Measurements from ENCODE around the gene ATP8A1. TPM values are rescaled to one million over a fixed set of nuclear protein-coding genes. Genes with fewer than 3 reads are reported as not detected.
"Not testable (repeated sequence)": the region's sequence is repeated elsewhere in the genome, so short reads cannot be mapped to it uniquely, and the experiment has no call there.

Gene ATP8A1
- total and polyA plus RNA-seq, 2 donors from 2014 or later, result 4.6 to 27.4 TPM

DNA sequence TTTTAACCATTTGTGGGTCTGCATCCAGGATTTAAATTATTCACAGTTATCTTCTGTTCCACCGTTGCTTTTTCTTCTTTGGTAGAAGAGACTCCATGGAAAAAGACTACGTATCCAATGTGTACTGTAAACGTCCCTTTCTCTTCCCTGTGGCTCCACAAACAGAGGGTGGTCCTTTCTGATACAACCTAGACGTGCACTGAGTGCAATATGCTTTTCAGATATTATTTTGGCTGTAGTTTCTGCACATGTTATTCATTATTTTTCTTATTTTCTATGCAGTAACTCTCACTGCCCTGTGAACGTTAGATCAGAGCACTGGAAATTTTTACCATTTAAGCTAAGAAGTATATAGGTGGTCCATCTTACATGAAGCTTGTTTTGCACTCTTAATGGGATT lies 186.9 kb downstream of the ATP8A1 start:
- no peaks in the 10 kb centered on the region for H3K27me3 ChIP-seq (ENCODE audit: control insufficient read depth, insufficient read depth, low read length)
- H3K4me3 ChIP-seq (ENCODE audit: low read length in 3 of 3), result no peak overlapping the region
- no peaks in the 10 kb centered on the region for H3K36me3 ChIP-seq (ENCODE audit: control insufficient read depth in 2 of 3, insufficient read depth in 3 of 3, low read length in 3 of 3)
- no peaks in the 10 kb centered on the region for H3K4me1 ChIP-seq (ENCODE audit: control insufficient read depth in 2 of 3, insufficient read depth in 2 of 3, low read depth in 1 of 3, low read length in 3 of 3)
- TF ChIP-seq, protein P1, sequence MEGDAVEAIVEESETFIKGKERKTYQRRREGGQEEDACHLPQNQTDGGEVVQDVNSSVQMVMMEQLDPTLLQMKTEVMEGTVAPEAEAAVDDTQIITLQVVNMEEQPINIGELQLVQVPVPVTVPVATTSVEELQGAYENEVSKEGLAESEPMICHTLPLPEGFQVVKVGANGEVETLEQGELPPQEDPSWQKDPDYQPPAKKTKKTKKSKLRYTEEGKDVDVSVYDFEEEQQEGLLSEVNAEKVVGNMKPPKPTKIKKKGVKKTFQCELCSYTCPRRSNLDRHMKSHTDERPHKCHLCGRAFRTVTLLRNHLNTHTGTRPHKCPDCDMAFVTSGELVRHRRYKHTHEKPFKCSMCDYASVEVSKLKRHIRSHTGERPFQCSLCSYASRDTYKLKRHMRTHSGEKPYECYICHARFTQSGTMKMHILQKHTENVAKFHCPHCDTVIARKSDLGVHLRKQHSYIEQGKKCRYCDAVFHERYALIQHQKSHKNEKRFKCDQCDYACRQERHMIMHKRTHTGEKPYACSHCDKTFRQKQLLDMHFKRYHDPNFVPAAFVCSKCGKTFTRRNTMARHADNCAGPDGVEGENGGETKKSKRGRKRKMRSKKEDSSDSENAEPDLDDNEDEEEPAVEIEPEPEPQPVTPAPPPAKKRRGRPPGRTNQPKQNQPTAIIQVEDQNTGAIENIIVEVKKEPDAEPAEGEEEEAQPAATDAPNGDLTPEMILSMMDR (IDR thresholded peaks at IDR 0.05; ENCODE audit: borderline replicate concordance, extremely low read depth, insufficient read depth), result no peak
- no peak overlapping the region for H3K9ac ChIP-seq (ENCODE audit: low read length in 3 of 3)
- DNase-seq (no peak), FAIRE-seq (no peak)
- H3K9me3 ChIP-seq (ENCODE audit: control insufficient read depth in 2 of 3, insufficient read depth in 1 of 3, low read length in 3 of 3), result no peaks in the 10 kb centered on the region
- H3K27ac ChIP-seq (ENCODE audit: low read depth in 2 of 2, low read length in 2 of 2), result no peak overlapping the region
- intact Hi-C loops (cut with DNase I), result no loop called here

DNA sequence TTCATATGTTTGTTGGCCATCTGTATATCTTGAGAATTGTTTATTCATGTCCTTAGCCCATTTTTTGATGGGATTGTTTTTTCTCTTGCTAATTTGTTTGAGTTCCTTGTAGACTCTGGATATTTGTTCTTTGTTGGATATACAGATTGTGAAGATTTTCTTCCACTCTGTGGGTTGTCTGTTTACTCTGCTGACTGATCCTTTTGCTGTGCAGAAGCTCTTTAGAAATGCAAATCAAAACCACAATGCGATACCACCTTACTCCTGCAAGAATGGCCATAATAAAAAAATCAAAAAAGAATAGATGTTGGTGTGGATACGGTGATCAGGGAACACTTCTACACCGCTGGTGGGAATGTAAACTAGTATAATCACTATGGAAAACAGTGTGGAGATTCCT lies 189.1 kb downstream of the ATP8A1 start:
- DNase-seq; FAIRE-seq; H3K9ac ChIP-seq (ENCODE audit: low read length in 3 of 3); H3K9me3 ChIP-seq (ENCODE audit: control insufficient read depth in 2 of 3, insufficient read depth in 1 of 3, low read length in 3 of 3); H3K27ac ChIP-seq (ENCODE audit: low read depth in 2 of 2, low read length in 2 of 2); H3K4me1 ChIP-seq (ENCODE audit: control insufficient read depth in 2 of 3, insufficient read depth in 2 of 3, low read depth in 1 of 3, low read length in 3 of 3); H3K27me3 ChIP-seq (ENCODE audit: control insufficient read depth, insufficient read depth, low read length); H3K4me3 ChIP-seq (ENCODE audit: low read length in 3 of 3); H3K36me3 ChIP-seq (ENCODE audit: control insufficient read depth in 2 of 3, insufficient read depth in 3 of 3, low read length in 3 of 3); intact Hi-C loops (cut with DNase I): not testable (repeated sequence)

DNA sequence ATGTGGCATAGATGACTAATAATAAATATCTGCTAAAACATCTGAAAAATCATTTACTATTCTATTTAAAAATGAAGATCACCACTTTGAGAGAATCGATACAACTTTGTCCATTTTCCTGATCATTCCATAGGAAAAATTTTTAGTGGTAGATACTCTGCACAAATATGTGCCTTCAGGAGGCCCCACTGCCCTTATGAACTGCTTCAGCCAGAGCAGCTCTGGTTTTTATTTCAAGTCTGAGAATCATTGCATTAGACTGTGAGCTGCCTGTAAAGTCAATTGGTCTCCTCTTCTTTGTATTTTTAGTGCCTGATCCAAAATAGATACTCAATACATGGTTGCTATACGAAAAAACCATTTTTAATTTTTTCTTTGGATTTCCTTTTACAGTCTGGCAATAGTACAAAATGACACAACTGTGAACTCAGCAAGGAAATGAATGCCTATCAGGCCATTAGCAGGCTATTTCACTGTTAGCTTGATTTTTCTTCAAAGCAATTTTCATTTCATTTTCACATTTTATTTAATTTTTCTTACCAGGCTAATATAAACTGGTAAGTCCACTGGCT lies 190.5 kb downstream of the ATP8A1 start:
- Histone ChIP-seq H3K9me3 (ENCODE audit: control insufficient read depth in 2 of 3, insufficient read depth in 1 of 3, low read length in 3 of 3) (no peaks in the 10 kb centered on the region), H3K27me3 (ENCODE audit: control insufficient read depth, insufficient read depth, low read length) (no peaks in the 10 kb centered on the region), H3K9ac (ENCODE audit: low read length in 3 of 3) (no peak overlapping the region), H3K4me1 (ENCODE audit: control insufficient read depth in 2 of 3, insufficient read depth in 2 of 3, low read depth in 1 of 3, low read length in 3 of 3) (no peaks in the 10 kb centered on the region), H3K4me3 (ENCODE audit: low read length in 3 of 3) (no peak overlapping the region), H3K27ac (ENCODE audit: low read depth in 2 of 2, low read length in 2 of 2) (no peak overlapping the region), H3K36me3 (ENCODE audit: control insufficient read depth in 2 of 3, insufficient read depth in 3 of 3, low read length in 3 of 3) (no peaks in the 10 kb centered on the region)
- intact Hi-C loops (cut with DNase I), result no loop called here
- TF ChIP-seq, protein P1 (IDR thresholded peaks at IDR 0.05; ENCODE audit: borderline replicate concordance, extremely low read depth, insufficient read depth), result no peak
- no peak for DNase-seq
- no peak for FAIRE-seq

DNA sequence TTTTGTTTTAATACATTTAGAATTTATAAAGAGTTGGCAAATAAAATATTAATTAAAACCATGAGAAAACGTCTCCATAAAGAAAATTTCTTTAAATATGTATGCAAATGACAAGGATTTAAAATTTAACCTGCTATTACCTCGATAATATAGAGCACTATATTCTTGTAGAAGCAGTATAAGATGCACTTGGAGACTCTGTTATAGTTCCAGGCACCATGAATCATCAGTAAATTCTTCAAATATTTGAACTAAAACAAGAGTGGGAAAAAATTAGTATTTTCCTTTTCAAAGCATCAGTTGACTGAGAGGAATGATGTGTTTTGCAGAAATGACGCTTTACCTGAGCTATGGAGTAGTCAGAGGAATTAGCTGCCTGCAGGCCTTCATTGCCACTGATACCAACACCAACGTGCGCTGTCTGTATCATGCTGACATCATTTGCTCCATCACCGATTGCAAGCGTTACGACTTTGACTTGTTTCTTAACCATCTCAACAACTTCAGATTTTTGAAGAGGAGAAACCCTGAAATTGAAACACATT lies 192.3 kb downstream of the ATP8A1 start:
- no peak for FAIRE-seq
- intact Hi-C loops (cut with DNase I), result no loop called here

DNA sequence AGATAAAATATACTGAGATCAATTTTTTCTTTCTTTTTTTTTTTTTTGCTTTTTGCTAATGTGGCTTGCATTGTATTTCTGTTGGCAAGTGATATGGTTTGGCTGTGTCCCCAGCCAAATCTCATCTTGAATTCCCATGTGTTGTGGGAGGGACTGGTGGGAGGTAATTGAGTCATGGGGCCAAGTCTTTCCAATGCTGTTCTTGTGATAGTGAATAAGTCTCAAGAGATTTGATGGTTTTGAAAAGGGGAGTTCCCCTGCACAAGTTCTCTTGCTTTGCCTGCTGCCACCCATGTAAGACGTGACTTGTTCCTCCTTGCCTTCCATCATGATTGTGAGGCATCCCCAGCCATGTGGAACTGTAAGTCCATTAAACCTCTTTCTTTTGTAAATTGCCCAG lies 195.7 kb downstream of the ATP8A1 start:
- FAIRE-seq; H3K4me1 ChIP-seq (ENCODE audit: control insufficient read depth in 2 of 3, insufficient read depth in 2 of 3, low read depth in 1 of 3, low read length in 3 of 3); H3K27ac ChIP-seq (ENCODE audit: low read depth in 2 of 2, low read length in 2 of 2); H3K27me3 ChIP-seq (ENCODE audit: control insufficient read depth, insufficient read depth, low read length); H3K9ac ChIP-seq (ENCODE audit: low read length in 3 of 3); H3K9me3 ChIP-seq (ENCODE audit: control insufficient read depth in 2 of 3, insufficient read depth in 1 of 3, low read length in 3 of 3); DNase-seq; intact Hi-C loops (cut with DNase I); H3K36me3 ChIP-seq (ENCODE audit: control insufficient read depth in 2 of 3, insufficient read depth in 3 of 3, low read length in 3 of 3); H3K4me3 ChIP-seq (ENCODE audit: low read length in 3 of 3): not testable (repeated sequence)

More for the DNA sequence above, 192.3 kb downstream of the ATP8A1 start:
- Histone ChIP-seq H3K9me3 (ENCODE audit: control insufficient read depth in 2 of 3, insufficient read depth in 1 of 3, low read length in 3 of 3) (no peaks in the 10 kb centered on the region), H3K27ac (ENCODE audit: low read depth in 2 of 2, low read length in 2 of 2) (no peak overlapping the region), H3K9ac (ENCODE audit: low read length in 3 of 3) (no peak overlapping the region), H3K4me1 (ENCODE audit: control insufficient read depth in 2 of 3, insufficient read depth in 2 of 3, low read depth in 1 of 3, low read length in 3 of 3) (no peaks in the 10 kb centered on the region), H3K4me3 (ENCODE audit: low read length in 3 of 3) (no peak overlapping the region), H3K27me3 (ENCODE audit: control insufficient read depth, insufficient read depth, low read length) (no peaks in the 10 kb centered on the region), H3K36me3 (ENCODE audit: control insufficient read depth in 2 of 3, insufficient read depth in 3 of 3, low read length in 3 of 3) (no peaks in the 10 kb centered on the region)
- TF ChIP-seq, protein P1 (IDR thresholded peaks at IDR 0.05; ENCODE audit: borderline replicate concordance, extremely low read depth, insufficient read depth), result no peak
- no peak for DNase-seq
